Measurements from ENCODE around the gene IFNGR2. TPM values are rescaled to one million over a fixed set of nuclear protein-coding genes. Genes with fewer than 3 reads are reported as not detected.
A peak's percentile ranks its signal among the peaks of the same experiment; 100 is the strongest.

The IFNGR2 gene
- total and polyA plus RNA-seq, 2 donors (not counting 1 experiment from before 2014, with no cell fraction given) = 96.0 to 108 TPM

DNA sequence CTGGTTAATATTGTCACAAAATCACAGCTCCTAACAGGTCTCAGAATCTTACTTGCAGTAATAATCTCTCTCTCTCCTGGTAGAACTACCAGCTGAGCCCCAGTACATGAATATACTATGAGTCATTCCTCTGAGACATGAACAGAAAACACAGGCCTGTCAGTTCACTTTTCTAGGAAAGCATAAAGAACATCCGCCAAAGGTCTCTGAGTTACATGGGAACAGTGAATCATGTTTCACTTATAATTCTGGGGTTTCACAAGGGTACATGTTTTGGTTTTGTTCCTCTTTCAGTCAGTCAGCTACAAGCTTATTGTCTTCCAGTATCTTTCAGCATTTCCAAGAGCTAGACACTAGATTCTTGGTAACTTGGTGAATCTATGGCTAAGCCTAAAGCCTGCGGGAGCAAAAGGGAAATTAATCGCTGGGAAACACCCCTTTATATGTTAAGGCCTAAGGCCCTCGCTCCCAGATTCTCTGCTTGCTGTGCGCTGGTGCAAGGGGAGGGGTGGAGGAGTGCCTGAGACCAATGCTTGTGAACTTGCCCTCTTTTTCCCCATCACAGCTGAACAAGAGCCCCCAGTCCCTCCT, 31.7 kb downstream of the IFNGR2 start:
- no peaks in the 10 kb centered on the region for H3K27me3 ChIP-seq (replicated peaks in 1 of 4; ENCODE audit: control extremely low read depth in 1 of 4, control insufficient read depth in 3 of 4, insufficient read depth in 4 of 4, low read length in 3 of 4)
- no peak overlapping the region for H3K4me3 ChIP-seq (ENCODE audit: control extremely low read depth in 1 of 5, extremely low read depth in 1 of 5, insufficient read depth in 1 of 5, low read depth in 2 of 5, low read length in 4 of 5)
- no peaks in the 10 kb centered on the region for H3K9me3 Mint-ChIP-seq (ENCODE audit: insufficient read depth)
- DNase-seq (peak; percentile 54), ATAC-seq (ENCODE audit: low read depth) (peak; percentile 87)
- POLR2A ChIA-PET = interaction anchor here (0.9 to 1.6 kb wide), 7 partner anchors 10 to 230 kb away, joined by 3 to 15 read pairs (median 3); partner anchors contain the start of gene IFNAR1
- H2AFZ ChIP-seq (ENCODE audit: insufficient read depth, low read depth, low read length, poor library complexity, severe bottlenecking) = no peak overlapping the region
- no peak for TF ChIP-seq CTCF (IDR thresholded peaks at IDR 0.05)
- no peak for TF ChIP-seq EZH2 (IDR thresholded peaks at IDR 0.05; ENCODE audit: borderline replicate concordance, insufficient read depth, low read depth, low read length, poor library complexity, severe bottlenecking)
- peaks cover 33 to 48% of the 10 kb centered on the region in 2 donors for H3K4me1 ChIP-seq (ENCODE audit: control insufficient read depth in 2 of 2, insufficient read depth in 2 of 2, low read length in 2 of 2)
- peaks cover 55% of the 10 kb centered on the region for H3K79me2 ChIP-seq (ENCODE audit: control insufficient read depth, insufficient read depth, low read length)
- WGBS (ENCODE audit: insufficient coverage) = no CpG with 5 or more reads among the region's 5 CpGs
- H3K4me1 Mint-ChIP-seq = peaks cover 46% of the 10 kb centered on the region
- peaks cover 10 to 81% of the 10 kb centered on the region in 2 experiments for H3K36me3 ChIP-seq (replicated peaks in 1 of 2; ENCODE audit: control extremely low read depth in 1 of 2, control insufficient read depth in 1 of 2, extremely low read depth in 1 of 2, insufficient read depth in 2 of 2, low read length in 1 of 2)
- CTCF ChIA-PET = interaction anchor here (0.7 to 2.3 kb wide), 14 partner anchors 10 to 494 kb away, joined by 3 to 29 read pairs (median 5); partner anchors contain the start of genes IFNAR1 and TMEM50B
- peak overlapping the region; percentile 51 to 76 for H3K27ac ChIP-seq (ENCODE audit: low read length in 2 of 2)
- H3K27ac Mint-ChIP-seq = peak overlapping the region; percentile 88
- H4K20me1 ChIP-seq (ENCODE audit: control insufficient read depth, insufficient read depth, low read length, poor library complexity, severe bottlenecking) = peaks cover 25% of the 10 kb centered on the region
- H3K4me3 Mint-ChIP-seq = peak overlapping the region; percentile 68
- intact Hi-C loops (cut with micrococcal nuclease) = loop anchor here (2.0 kb wide), 1 partner anchor 30 kb away; no protein-coding TSS in a partner anchor
- H3K27me3 Mint-ChIP-seq = no peaks in the 10 kb centered on the region
- no peaks in the 10 kb centered on the region for H3K9me3 ChIP-seq (ENCODE audit: control extremely low read depth in 1 of 3, control insufficient read depth in 2 of 3, insufficient read depth in 1 of 3, low read length in 2 of 3)
- peak overlapping the region; percentile 41 for H3K4me2 ChIP-seq (replicated peaks; ENCODE audit: low read depth, low read length, poor library complexity, severe bottlenecking)
- peak overlapping the region; percentile 14 for H3K9ac ChIP-seq (ENCODE audit: low read length)

DNA sequence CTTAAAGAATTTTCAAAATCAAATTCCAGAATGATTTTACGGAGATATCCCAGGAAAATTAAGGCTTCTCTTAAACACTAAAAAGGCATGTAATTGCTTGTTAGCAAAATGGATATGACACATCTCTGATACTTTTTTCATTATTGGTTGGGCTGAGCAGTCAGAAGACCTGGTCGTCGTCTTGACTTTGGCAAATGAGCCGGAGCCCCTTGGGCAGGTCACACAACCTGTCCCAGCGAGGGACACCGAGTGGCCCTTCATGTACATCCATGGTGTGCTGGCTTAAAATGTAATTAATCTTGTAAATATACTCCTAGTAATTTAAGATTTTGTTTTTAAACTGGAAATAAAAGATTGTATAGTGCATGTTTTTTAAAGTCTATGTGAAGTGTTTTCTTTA, 33.9 kb downstream of the IFNGR2 start:
- no peak overlapping the region for H3K4me3 Mint-ChIP-seq
- Histone ChIP-seq H2AFZ (ENCODE audit: insufficient read depth, low read depth, low read length, poor library complexity, severe bottlenecking) (no peak overlapping the region), H4K20me1 (ENCODE audit: control insufficient read depth, insufficient read depth, low read length, poor library complexity, severe bottlenecking) (peaks cover 11% of the 10 kb centered on the region), H3K79me2 (ENCODE audit: control insufficient read depth, insufficient read depth, low read length) (peaks cover 38% of the 10 kb centered on the region), H3K9ac (ENCODE audit: low read length) (no peak overlapping the region), H3K4me3 (ENCODE audit: control extremely low read depth in 1 of 5, extremely low read depth in 1 of 5, insufficient read depth in 1 of 5, low read depth in 2 of 5, low read length in 4 of 5) (no peak overlapping the region), H3K4me2 (replicated peaks; ENCODE audit: low read depth, low read length, poor library complexity, severe bottlenecking) (no peak overlapping the region), H3K27me3 (replicated peaks in 1 of 4; ENCODE audit: control extremely low read depth in 1 of 4, control insufficient read depth in 3 of 4, insufficient read depth in 4 of 4, low read length in 3 of 4) (no peaks in the 10 kb centered on the region), H3K27ac (ENCODE audit: low read length in 2 of 2) (peak overlapping the region in 1 of 2 donors; percentile 72), H3K4me1 (ENCODE audit: control insufficient read depth in 2 of 2, insufficient read depth in 2 of 2, low read length in 2 of 2) (peaks cover 50 to 70% of the 10 kb centered on the region in 2 donors), H3K36me3 (replicated peaks in 1 of 2; ENCODE audit: control extremely low read depth in 1 of 2, control insufficient read depth in 1 of 2, extremely low read depth in 1 of 2, insufficient read depth in 2 of 2, low read length in 1 of 2) (peaks cover 8 to 58% of the 10 kb centered on the region in 2 experiments), H3K9me3 (ENCODE audit: control extremely low read depth in 1 of 3, control insufficient read depth in 2 of 3, insufficient read depth in 1 of 3, low read length in 2 of 3) (no peaks in the 10 kb centered on the region)
- WGBS (ENCODE audit: insufficient coverage) = no CpG with 5 or more reads among the region's 6 CpGs
- peaks cover 57% of the 10 kb centered on the region for H3K4me1 Mint-ChIP-seq
- DNase-seq (no peak), ATAC-seq (ENCODE audit: low read depth) (no peak)
- TF ChIP-seq CTCF (IDR thresholded peaks at IDR 0.05) (no peak), EZH2 (IDR thresholded peaks at IDR 0.05; ENCODE audit: borderline replicate concordance, insufficient read depth, low read depth, low read length, poor library complexity, severe bottlenecking) (no peak)
- peak overlapping the region; percentile 13 for H3K27ac Mint-ChIP-seq
- intact Hi-C loops (cut with micrococcal nuclease) = no loop called here
- no peaks in the 10 kb centered on the region for H3K9me3 Mint-ChIP-seq (ENCODE audit: insufficient read depth)
- no peaks in the 10 kb centered on the region for H3K27me3 Mint-ChIP-seq
- CTCF ChIA-PET = interaction anchor here (1.0 to 1.7 kb wide), 3 partner anchors 8 to 112 kb away, joined by 3 to 12 read pairs (median 3); no protein-coding TSS in a partner anchor
- POLR2A ChIA-PET = interaction anchor here (0.9 kb wide), 1 partner anchor 123 kb away, joined by 5 read pairs; no protein-coding TSS in a partner anchor

All from B cell (primary cell).